ENCODE measurements around the gene PRSS12.

The PRSS12 gene

DNA sequence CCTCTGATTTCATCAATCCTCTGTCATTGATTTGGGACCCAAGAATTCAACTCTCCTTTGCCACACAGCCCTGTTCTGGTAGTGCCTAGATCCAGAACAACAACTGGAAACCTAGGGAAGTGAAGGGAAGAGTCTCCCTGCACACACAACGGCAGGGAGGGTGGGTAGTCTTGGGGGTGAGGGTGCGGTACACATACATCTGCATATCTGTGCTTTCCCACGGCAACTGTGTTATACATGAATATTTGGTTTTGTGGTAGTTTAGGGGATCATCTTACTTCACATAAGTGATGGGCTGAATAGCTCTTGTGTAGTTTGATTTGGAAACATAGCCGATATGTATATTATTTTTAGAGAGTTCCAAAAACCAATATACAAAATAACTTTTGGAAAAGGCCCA lies 3.3 kb upstream of the PRSS12 start:
- no peak overlapping the region for H3K4me3 ChIP-seq (ENCODE audit: low read depth, low read length)
- TF ChIP-seq, protein P1, sequence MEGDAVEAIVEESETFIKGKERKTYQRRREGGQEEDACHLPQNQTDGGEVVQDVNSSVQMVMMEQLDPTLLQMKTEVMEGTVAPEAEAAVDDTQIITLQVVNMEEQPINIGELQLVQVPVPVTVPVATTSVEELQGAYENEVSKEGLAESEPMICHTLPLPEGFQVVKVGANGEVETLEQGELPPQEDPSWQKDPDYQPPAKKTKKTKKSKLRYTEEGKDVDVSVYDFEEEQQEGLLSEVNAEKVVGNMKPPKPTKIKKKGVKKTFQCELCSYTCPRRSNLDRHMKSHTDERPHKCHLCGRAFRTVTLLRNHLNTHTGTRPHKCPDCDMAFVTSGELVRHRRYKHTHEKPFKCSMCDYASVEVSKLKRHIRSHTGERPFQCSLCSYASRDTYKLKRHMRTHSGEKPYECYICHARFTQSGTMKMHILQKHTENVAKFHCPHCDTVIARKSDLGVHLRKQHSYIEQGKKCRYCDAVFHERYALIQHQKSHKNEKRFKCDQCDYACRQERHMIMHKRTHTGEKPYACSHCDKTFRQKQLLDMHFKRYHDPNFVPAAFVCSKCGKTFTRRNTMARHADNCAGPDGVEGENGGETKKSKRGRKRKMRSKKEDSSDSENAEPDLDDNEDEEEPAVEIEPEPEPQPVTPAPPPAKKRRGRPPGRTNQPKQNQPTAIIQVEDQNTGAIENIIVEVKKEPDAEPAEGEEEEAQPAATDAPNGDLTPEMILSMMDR (IDR thresholded peaks at IDR 0.05; ENCODE audit: borderline replicate concordance, insufficient read depth, low read depth, low read length) = no peak

DNA sequence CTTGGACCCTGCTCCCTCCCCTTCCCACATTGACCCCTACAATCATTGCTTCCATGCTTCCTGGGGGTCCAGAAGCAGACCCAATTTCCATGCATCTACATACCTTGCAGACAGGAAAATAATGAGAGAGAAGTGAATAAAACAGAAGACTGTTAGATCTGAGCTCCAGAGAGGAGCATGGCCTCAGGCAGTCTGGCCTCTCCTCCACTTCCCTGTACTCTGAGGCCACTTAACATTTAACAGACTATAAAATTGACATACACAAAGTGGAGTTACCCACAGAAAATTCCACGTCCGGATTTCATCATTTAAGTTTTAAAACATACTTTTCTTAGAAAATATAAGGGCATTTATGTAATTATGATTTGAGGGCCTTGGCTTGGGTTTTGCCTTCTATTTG lies 2.1 kb upstream of the PRSS12 start:
- H3K4me3 ChIP-seq (ENCODE audit: low read depth, low read length) = no peak overlapping the region
- TF ChIP-seq, protein P1 (IDR thresholded peaks at IDR 0.05; ENCODE audit: borderline replicate concordance, insufficient read depth, low read depth, low read length) = no peak

DNA sequence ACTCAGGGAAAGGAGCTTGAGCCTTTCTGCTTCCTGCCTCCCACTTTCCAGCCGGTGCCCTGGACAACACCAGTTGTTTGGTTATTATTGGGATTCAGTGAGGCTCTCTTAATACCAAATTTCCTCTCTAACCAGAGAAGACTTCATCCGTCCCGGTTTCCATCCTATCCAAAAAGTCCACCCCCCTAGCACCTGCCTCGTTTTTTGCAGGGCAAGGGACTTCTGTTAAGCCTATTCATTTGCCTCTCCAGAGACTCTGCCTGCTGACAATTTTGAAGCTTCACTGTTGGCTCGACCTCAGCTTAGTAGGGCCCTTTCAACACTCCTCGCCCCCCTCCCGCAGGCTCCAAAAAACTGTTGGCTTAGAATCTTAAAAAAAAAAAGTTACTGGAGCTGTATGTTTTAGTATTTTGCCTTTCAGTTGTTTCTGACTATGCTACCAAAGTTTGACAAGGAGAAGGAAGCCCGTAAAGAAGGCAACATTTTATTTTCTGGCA lies 779 bp upstream of the PRSS12 start:
- TF ChIP-seq, protein P1 (IDR thresholded peaks at IDR 0.05; ENCODE audit: borderline replicate concordance, insufficient read depth, low read depth, low read length) = no peak
- no peak overlapping the region for H3K4me3 ChIP-seq (ENCODE audit: low read depth, low read length)

DNA sequence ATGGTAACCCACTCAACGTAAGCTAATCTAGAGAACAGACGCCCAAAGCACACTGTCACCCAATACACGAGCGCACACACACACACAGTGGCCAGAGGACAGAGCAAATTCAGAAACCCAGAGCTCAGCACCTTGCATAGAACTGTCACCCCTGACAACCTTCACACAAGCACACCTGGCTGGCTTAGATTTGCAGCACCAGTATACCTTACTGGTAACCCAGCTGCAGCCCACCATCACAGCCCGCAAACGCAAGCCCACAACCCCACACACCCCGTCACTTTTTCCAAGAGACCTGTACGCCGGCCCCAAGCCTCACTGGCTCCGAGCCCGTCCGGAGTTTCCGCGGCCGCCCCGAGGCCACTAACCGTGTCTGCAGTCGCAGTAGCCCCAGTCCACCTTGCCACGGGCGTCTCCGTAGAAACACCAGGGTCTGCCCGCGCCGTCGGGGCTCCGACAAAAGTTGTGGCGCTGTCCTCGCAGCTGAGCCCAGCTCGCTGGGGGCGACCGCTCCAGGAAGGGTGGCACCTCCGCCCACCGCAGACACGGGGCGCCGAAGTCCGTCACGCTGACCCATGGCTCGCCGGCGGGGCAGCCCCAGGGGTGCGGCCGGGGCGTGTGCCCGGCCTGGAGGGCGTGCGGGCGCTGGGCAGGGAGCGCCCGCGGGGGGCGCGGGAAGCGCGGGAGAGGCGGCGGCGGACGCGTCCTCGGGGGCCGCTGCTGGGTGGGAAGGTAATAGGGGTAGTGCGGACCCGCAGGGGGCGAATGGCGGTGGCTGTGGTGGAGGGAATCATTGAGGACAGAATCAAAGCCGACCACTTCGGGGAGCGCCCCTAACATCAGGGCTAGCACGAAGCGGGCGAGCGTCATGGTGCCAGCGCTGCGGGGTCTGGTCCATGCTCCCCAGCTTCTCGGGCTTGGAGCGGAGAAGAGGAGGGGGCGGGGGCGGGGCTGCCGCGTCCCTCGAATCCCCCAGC lies 664 bp downstream of the PRSS12 start:
- TF ChIP-seq, protein P1 (IDR thresholded peaks at IDR 0.05; ENCODE audit: borderline replicate concordance, insufficient read depth, low read depth, low read length) = no peak

DNA sequence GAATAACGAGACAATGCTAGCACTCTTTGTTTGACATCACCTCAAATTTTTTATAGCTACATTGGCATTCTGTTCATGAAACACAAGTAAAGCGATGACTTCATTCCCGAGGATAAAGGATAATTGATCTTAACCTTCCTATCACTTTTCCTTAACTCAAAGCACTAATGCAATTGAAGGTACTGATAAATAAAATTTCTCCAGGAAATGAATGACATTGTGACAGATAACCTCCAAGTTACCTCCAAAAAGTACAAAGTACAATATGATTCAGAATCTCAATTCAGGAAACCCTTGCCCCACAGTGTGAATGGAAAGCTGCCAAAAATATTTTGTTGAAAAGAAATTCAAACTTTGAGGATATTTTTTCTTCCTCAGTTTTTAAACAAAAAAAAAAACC lies 1.8 kb downstream of the PRSS12 start:
- TF ChIP-seq, protein P1 (IDR thresholded peaks at IDR 0.05; ENCODE audit: borderline replicate concordance, insufficient read depth, low read depth, low read length) = no peak
- H3K4me3 ChIP-seq (ENCODE audit: low read depth, low read length) = no peak overlapping the region

More for the DNA sequence above, 664 bp downstream of the PRSS12 start:
- H3K4me3 ChIP-seq (ENCODE audit: low read depth, low read length) = no peak overlapping the region

DNA sequence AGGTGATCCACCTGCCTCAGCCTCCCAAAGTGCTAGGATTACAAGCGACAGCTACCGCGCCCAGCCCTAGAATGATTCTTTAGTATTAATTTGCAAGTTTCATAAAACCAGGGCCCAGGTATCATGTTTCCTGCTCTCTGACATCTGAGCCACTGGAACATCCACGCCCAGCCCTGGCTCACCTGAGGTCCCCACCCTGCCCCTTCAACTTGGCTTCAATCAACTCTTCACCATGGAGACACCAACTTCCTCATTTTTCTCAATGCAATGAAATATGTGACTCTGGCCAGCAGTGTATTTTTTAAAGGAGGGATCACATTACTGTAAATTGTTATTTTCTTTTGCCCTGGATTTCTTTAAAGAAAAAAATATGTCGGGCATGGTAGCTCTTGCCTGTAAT lies 3.9 kb downstream of the PRSS12 start:
- TF ChIP-seq, protein P1 (IDR thresholded peaks at IDR 0.05; ENCODE audit: borderline replicate concordance, insufficient read depth, low read depth, low read length) = no peak
- no peak overlapping the region for H3K4me3 ChIP-seq (ENCODE audit: low read depth, low read length)

DNA sequence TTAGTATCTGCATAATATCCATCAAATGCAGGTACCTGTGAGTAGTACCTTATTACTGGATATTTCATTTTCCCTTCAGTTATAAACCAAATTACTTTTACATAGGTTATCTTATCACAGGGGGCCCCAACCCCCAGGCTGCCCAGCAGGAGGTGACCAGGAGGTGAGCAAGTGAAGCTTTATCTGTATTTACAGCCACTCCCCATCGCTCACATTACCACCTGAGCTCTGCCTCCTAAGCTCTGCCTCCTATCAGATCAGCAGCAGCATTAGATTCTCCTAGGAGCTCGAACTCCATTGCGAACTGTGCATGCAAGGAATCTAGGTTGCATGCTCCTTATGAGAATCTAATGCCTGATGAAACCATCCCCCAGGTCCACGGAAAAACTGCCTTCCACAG lies 6.3 kb downstream of the PRSS12 start:
- no peak overlapping the region for H3K4me3 ChIP-seq (ENCODE audit: low read depth, low read length)
- TF ChIP-seq, protein P1 (IDR thresholded peaks at IDR 0.05; ENCODE audit: borderline replicate concordance, insufficient read depth, low read depth, low read length) = no peak
